ENCODE data around the gene ACP3.

Gene ACP3

DNA sequence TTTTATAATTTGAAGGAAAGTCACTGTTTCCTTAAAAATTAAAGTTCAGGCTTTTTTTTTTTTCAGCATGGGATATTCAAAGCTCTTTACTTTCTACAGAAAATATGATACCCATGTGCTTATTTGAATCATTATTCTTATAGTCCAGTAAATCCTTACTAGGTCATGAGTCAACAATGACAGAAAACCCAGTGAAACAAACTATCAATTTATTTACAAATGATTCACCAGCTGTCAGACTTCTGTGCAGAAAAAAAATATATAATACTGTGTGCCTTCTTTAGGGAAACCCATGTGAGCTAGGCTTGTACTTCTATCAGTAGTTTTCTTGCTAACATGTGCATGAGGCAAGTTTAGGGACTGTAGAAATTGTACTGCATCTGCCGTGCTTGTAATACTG lies 1.2 kb downstream of the ACP3 start:
- no peak for DNase-seq

DNA sequence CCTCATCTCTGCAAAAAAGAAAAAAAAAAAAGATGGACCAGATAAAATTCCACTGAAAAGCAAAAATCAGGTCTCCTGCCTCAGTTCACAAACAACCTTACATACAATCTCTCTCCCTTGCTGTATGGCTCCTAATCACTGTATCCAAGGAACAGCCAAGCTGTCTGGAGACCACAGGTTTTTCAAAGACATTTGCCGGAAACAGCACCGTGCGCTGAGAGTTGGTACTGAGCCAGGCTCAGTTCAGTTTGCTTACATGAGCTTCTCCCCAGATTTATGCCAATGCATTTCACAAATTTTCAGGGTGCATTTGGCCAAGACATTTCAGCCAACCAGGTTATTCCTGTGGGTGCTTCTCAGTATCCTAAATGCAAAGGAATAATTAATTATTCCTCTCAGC lies 4.1 kb downstream of the ACP3 start:
- DNase-seq = no peak

DNA sequence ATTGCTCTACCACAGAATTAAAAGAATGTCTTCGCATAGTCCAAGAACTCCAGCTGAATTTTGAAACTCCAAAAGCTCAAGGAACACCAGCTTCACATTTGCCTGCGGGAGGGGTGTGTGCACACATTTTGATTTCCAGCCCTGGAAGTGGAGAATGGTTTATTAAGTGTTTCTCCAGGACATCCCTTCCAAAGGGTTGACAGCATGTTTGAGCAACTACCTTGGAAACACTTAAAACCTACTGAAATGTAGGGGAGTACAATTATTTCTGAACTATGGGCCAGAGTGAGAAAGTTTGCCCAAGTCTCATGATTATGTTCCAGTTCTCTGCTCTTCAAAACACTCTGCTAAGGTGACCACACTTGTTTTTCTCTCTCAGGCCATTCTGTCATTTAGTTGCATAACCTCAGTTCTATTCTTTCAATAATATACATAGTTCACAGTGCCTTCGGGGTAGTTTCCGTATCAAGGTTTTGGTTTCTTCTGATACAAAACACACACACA lies 7.9 kb downstream of the ACP3 start:
- DNase-seq = no peak

DNA sequence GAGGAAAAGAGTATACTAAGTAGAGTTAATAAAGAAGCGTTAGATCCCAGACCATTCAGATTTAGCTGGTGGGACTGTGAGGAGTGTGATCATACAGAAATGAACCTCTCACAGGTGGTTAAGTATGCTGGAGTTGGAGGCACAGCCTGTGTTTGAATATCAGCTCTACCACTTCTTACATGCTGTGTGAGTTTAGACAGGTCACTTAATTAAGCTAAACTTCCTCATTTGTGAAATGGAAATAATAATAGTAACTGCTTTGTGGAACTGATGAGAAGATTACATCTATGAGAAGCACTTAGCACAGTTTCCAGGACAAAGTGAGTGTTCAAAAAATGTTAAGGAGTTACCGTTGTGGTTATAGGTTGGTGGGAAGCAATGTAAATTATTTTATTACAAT lies 8.4 kb downstream of the ACP3 start:
- no peak for DNase-seq

DNA sequence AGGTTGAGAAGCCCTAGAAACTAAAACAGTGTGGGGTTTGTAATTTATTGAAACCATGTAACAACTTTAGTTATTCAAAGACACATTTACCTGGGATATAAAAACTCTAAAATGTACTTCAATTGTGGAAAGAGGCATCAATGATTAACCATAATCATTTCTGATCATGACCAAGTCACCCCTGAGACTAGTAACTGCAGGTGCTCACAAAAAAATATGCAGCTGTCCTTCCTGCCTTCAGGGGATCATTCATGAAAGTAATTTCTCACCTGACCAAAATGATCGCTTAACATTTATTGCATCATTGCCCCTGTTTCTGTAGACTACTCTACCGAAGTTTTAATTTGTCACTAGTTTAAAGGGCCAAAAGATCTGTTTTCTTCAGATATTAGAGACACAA lies 9.0 kb downstream of the ACP3 start:
- no peak for DNase-seq

DNA sequence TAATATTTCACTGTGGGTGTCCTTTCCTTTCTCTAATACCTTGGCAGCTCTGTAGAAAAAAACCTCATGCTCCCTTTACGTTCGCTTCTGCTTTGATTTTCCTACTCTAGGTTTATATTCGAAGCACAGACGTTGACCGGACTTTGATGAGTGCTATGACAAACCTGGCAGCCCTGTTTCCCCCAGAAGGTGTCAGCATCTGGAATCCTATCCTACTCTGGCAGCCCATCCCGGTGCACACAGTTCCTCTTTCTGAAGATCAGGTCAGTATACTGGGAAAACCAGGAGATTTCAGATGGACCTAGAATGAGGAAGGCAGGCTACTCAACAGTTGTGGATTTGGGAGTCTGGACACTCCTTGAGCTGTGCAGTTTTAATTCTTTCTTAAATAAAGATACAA lies 14.9 kb downstream of the ACP3 start:
- DNase-seq = no peak

DNA sequence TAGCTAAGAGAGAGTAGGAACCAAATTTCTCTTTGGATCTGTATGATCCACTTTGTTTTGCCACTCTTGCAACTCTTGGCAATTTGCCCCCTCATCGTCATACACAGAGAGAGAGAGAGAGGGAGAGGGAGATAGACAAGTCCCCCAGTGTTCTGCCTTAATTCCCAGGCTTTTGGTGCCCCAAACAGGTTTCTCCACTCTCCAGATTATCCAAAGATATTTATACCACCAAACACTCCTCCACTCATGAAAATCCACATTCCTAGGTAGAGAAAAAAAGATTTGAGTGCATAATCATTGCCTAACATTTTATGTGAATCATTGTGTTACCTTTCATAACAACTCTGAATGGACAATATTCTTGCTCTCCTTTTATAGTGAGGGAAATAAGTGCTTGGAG lies 15.3 kb downstream of the ACP3 start:
- no peak for DNase-seq

DNA sequence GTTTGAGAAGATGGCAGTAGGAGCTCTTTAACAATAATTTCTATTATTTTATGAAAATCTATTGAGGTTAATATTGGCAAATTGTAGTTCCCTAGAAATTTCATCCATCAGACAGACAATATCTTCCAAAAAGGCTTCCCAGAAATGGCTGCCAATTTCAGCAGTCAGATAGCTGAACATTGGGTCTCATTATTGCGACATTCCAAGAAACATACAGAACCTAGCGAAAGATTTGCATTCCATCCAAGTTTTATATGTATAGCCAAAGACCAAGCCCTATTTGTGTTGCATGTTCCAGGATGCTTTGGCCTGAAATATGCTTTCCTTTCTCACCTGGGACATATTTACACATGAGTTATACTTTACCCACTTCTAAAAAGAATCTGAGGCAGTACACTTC lies 24.5 kb downstream of the ACP3 start:
- DNase-seq = no peak

DNA sequence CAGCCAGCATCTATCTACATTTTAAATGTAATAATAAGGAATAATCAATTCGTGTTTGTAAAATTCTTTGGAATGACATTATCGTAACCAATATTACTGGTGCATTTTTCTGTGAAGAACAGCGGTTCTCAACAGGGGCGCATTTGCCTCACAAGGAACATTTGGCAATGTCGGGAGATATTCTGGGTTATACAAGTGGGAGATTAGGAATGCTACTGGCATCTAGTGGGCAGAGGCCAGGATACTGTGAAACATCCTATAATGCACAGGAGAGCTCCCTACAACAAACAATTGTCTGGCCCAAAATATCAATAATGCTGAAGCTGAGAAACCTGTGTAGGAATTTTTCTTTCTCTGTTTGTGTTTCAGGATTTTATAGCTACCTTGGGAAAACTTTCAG lies 25.0 kb downstream of the ACP3 start:
- DNase-seq = no peak

DNA sequence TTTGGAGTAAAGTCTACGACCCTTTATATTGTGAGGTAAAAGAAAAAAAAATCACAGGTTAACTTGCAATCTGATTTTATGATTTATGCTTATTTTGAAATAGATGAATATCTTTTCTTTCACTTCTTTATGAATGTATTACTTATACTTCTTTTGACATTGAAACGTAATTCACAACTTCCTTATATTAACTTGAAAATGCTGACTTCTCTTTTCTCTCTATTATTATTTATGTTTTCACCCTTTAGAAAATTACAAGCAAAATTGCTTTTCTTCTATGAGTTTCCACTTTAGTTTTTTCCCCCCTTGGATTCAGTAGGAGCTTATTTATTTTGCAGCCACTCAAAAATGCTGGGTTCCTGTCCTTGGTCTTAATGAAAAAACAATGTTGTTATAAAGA lies 25.4 kb downstream of the ACP3 start:
- DNase-seq = no peak

DNA sequence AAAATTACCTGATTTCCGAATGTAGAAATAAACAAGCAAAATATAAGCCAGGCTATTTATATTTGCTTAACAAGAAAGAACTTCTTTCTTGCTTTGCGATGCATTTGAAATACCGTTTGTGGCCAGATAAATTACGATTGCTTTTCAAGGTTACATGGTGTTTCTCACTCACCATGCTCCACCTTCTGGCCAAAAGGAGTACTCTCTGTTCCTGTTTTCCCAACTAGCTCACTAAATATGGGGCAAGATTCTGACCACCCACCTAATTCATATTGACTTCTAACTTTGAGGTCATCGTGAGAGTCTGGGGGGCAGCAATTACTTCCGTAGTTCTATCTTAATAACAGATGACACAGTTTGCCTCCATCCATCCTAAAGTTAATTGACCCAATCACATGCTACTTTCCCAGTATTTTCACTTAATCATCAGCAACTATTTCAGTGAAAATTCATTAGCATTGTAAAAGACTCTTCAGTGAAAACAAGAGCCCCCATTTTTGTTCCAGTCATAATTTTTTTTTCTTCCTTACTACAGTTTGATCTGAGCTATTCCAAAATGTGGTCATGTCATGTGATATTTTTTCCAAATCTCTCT lies 25.9 kb downstream of the ACP3 start:
- DNase-seq = peak; percentile 23

DNA sequence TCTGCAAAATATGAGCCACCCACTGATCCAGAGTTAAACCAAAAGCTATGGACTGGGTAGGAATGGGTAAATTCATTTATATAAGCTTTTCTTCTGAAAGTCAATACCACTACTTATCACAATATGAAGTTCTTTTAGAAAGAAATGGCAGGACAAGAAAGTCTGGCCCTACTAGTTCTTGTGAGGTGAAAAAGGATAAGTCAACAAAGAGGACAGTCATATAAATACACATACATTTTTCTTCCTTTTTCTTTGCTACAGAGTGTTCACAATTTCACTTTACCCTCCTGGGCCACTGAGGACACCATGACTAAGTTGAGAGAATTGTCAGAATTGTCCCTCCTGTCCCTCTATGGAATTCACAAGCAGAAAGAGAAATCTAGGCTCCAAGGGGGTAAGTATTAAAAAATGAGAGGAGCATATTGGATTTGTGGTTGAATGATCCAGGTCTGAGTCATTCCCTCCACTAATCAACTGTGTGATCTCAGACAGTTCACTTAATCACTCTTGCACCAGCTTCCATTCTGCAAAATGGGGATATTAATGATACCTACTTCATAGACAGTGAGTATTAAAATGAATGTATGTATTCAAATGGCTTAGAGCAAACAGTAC lies 27.6 kb downstream of the ACP3 start:
- no peak for DNase-seq

DNA sequence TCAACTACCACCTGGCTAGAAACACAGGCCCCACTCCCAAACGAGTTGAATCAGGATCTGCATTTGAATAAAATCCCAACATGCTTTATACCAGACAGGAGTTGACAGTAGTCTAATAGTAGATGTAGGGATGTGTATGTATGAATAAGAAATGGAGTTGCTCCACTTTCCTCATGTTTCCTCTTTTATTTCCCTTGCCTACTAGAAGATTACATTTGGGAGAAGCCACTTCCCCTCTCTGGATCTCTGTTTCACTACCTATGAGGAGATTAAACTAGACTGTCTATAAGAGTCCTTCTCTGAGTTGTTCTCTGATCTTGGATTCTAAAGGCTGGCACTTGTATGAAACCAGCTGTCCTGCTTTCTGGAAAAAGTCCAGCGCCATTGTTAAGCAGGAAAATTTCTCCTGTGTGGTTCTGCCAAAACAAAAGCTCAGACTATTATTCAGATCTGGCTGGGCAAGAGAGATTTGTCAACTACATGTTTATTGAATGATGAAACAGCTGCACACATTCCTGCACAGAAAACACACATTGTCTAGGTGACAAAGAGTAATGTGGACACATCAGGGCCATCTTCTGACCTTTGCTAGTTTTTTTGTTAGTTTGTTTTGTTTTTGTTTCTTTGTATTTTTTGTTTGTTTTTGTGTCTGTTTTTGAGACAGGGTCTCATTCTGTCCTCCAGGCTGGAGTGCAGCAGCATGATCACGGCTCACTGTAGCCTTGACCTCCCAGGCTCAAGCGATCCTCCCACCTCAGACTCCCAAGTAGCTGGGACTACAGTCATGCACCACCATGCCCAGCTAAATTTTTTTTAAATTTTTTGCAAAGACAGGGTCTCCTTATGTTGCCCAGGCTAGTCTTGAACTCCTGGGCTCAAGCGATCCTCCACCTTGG lies 29.9 kb downstream of the ACP3 start:
- no peak for DNase-seq

DNA sequence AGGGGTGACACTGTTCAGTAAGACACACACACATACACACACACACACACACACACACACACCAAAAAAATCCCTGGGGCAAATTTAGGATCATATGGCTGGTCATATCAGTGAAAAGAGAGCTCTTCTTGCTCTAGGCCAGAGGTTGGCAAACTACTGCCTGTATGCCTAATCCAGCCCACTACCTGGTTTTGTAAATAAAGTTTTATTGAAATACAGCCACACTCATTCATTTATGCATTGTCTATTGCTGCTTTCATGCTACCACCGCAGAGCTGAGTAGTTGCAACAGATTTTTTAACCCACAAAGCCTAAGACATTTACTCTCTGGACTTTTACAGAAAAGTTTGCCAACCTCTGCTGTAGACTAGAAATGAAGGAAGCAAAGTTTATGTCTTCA lies 30.6 kb downstream of the ACP3 start:
- DNase-seq = no peak

DNA sequence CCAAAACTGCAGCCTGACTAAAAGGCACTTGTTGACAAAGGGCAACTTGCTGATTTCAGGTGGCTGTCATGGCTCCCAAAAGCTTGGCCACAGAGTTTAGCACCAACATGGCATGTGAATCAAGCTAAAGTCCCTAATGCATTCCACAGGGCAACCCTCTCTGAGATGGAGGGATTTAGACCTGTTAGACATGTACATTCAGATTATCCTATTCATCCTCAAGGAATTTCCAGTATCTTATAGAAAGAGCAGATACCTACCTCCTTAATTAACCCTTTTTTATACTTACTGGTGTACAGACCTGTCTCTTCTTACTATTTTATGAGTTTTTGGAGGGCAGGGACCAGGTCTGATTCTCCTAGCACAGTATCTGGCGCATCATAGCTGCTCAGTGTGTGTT lies 31.3 kb downstream of the ACP3 start:
- no peak for DNase-seq

DNA sequence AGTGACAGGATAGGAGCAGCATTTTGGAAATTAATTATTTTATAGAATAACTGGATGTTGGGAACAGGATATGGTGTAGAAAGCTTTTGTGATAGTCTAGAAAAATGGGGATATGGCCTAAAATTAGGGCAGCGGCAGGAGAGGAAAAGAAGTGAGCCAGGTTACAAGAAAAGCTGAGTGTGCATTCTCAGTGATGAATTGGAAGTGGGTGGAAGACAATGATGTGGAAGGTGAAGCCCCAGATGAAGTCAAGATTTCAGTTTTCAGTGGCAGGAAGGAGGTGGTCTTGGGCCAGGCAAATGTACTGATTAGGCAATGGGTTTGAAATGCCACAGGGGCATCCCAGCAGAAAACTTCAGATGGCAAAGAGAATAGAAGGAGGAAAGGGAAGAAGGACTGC lies 33.6 kb downstream of the ACP3 start:
- DNase-seq = no peak

DNA sequence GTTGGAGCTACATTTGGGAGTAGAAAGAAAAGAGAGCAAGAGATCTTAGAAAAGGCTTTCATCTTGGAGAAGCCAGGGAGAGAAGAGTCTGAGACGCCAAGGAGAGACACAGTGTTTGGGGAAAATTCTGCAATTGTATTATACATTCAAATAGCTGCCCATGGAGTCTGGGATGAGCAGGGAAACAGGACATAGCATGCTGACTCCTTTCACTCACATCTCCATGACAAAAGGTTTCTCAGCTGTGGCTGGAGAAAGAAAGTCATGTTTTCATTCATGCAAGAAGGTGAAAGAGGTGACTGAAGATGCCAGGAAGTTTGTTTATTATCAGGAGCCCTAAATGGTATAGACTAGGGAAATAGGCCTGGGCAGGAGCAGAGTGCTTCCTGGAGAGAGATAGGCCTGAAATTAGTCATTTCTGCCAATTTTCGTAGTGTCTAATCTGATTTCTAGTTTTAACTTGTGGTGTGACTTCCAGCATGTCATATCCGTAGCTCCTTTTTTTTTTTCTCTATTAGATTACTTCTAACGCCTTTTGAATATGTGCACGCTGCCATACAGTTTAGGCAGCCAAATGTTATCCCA lies 34.1 kb downstream of the ACP3 start:
- no peak for DNase-seq

DNA sequence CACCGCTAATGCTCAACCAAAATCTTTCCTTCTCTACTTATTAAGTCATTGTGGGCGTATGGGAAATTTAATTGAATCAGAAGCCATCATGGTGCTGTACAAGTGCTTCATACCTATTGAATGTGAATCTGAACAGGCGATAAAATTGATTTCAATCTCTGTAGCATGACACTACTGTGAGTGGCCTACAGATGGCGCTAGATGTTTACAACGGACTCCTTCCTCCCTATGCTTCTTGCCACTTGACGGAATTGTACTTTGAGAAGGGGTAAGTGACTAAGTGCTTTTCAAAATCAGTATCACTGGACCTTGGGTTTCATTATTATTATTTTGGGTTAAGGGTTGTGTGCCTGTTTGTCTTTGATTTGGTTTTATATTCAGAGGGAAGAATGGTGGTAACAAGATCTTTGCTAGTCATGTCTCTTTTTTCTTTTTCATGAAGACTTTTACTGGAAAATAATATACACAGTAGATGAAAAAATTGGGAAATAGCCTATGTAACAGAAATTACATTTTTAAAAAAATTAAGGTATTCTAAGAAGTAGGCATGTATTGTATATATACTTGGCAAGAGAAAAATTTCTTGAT lies 35.4 kb downstream of the ACP3 start:
- peak; percentile 78 for DNase-seq

DNA sequence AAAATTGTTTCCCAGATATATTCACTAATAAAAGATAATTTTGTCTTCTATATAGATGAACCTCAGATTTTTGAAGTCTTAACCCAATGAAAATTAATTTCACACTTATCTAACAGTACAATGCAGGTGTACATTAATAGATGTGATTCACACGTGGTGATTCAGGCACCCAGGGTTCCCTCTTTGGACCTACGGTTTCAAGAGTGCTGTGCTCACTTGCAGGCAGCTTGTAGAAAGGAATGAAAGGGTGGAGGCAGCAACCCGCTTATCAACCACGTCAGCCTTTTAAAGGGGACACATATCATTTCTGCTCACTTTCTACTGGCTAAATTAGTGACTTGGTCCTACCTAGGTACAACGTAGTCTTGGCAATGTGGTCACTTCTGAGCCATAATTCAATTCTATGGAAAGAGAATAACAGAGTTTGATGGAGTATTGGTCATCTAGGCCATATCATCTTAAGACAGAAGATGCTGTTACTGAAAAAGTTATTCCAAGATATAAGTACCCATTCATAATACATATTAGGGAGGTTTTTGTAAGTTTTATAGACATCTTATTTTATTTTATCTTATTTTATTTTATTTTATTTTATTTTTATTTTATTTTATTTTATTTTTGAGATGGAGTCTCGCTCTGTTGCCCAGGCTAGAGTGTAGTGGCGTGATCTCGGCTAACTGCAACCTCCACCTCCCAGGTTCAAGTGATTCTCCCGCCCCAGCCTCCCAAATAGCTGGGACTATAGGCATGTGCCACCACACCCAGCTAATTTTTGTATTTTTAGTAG lies 37.9 kb downstream of the ACP3 start:
- no peak for DNase-seq

DNA sequence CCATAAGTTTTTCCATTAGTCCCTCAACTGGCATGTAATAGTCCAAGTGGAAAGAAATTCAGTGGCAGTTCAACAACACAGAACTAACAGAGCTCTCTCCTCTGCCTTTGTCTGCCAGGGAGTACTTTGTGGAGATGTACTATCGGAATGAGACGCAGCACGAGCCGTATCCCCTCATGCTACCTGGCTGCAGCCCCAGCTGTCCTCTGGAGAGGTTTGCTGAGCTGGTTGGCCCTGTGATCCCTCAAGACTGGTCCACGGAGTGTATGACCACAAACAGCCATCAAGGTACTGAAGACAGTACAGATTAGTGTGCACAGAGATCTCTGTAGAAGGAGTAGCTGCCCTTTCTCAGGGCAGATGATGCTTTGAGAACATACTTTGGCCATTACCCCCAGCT lies 39.4 kb downstream of the ACP3 start:
- DNase-seq = no peak

DNA sequence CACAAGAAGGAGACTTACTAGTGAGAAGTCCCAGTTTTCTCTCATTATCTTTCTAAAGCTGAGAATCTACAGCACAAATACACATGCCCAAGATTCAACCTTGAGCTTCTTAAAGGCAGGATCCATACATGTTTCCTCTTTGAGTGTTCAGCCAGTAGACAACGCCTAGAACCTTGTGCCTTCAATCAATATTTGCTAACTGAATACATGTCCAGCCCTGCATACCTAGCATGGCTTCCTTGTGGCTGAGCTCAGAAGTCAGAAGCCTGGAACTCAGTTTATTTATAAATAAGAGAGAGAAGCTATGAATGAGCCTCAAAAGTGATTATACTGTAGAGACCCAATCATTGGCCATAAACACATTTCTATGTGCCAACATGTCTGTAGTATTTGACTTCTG lies 43.5 kb downstream of the ACP3 start:
- DNase-seq = no peak

DNA sequence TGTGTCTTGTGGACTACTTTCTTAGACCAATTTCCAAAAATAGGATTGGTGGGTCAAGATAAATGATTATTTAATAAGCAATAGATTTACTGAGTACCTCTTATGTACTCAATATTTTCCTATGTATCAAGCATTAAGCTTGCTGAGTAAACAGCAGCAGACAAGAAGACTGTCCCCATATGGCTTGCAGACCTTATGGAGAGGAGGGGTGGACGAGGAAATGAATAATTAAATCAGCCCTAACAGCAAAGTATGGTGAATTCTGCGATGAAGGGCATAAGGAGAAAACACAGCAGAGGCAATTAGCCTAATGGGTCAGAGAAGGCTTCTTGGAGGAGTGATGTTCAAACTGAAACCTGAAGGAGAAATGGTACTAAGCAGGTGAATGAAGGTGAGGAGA lies 45.1 kb downstream of the ACP3 start:
- DNase-seq = no peak

DNA sequence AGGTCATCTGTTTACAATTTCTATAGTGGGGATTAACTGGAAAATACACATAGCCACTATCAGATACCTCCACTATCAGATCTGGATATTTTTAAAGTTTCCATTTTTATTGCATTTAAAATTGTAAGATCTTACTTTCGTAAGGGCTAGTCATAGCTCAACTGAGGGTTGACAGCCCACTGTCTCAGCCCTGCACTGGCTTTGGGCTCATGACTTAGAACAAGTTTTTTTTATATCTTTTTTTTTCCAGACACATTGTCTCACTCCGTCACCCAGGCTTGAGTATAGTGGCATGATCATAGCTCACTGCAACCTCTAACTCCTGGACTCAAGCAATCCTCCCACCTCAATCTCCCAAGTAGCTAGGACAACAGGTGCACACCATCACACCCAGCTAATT lies 51.3 kb downstream of the ACP3 start:
- no peak for DNase-seq
